K562 (cell line): ENCODE results near the gene SHISAL2A. TPM values are rescaled to one million over a fixed set of nuclear protein-coding genes. Genes with fewer than 3 reads are reported as not detected.

Experiments
- BRF1 ChIP-seq: IDR thresholded peaks from 3 replicates; pipeline ENCODE4 v1.6.1; 2011; ENCODE audit warnings: borderline replicate concordance, mild to moderate bottlenecking; ENCODE audit not compliant: insufficient read length; ENCODE audit errors: extremely low read depth
- CBX3 ChIP-seq, 2 experiments: IDR thresholded peaks; 1 replicate in 1 of 2; 2 replicates in 1 of 2; pipeline ENCODE4 v1.6.1; 2012; ENCODE audit warnings: inconsistent platforms in 2 of 2, low read length in 2 of 2, borderline replicate concordance in 1 of 2, control low read depth in 1 of 2
- EP300 ChIP-seq: IDR thresholded peaks from 2 replicates; pipeline ENCODE4 v1.6.1; 2012; ENCODE audit warnings: low read length, improper control_type of control experiment
- FOS ChIP-seq: IDR thresholded peaks from 3 replicates; pipeline ENCODE4 v1.6.1; 2011; ENCODE audit not compliant: insufficient read length; ENCODE audit errors: extremely low read depth
- HSF4 ChIP-seq: fragments of 250-450 bp; sonication (Bioruptor Pico); IDR thresholded peaks from 2 replicates; pipeline ENCODE4 v2.1.2; 2022; ENCODE audit warnings: mild to moderate bottlenecking, moderate library complexity, borderline replicate concordance
- MAFG ChIP-seq: fragments of 450-650 bp; conservative IDR thresholded peaks from 2 replicates; pipeline ENCODE4 v1.6.1; 2016; ENCODE audit warnings: missing genetic modification characterization, missing compliant biosample characterization
- MEIS2 ChIP-seq: fragments of 450-650 bp; IDR thresholded peaks from 2 replicates; pipeline ENCODE4 v1.6.1; 2014; ENCODE audit warnings: mild to moderate bottlenecking; ENCODE audit not compliant: partially characterized antibody
- NCOA1 ChIP-seq: fragments of 450-650 bp; IDR thresholded peaks from 2 replicates; pipeline ENCODE4 v1.6.1; 2016; ENCODE audit warnings: low read depth
- NELFE ChIP-seq: IDR thresholded peaks from 2 replicates; pipeline ENCODE4 v1.6.1; 2011; ENCODE audit warnings: mild to moderate bottlenecking; ENCODE audit not compliant: insufficient read depth, insufficient read length
- OTX1 ChIP-seq: fragments of 450-650 bp; formaldehyde crosslinking; IDR thresholded peaks from 2 replicates; pipeline ENCODE4 v1.4.0; 2022; ENCODE audit warnings: mild to moderate bottlenecking
- RBM25 ChIP-seq: fragments of 200-400 bp; formaldehyde crosslinking; IDR thresholded peaks from 2 replicates; pipeline ENCODE4 v1.6.1; 2018; ENCODE audit warnings: low read length, low read depth, moderate library complexity; ENCODE audit not compliant: severe bottlenecking
- SLC30A9 ChIP-seq: fragments of 250-450 bp; sonication (Bioruptor Pico); IDR thresholded peaks from 2 replicates; pipeline ENCODE4 v1.8.0; 2022; ENCODE audit warnings: mild to moderate bottlenecking, moderate library complexity
- TEAD2 ChIP-seq: fragments of 450-650 bp; IDR thresholded peaks from 2 replicates; pipeline ENCODE4 v1.6.1; 2016; ENCODE audit warnings: missing genetic modification characterization, control low read depth, missing compliant biosample characterization
- THRAP3 ChIP-seq: fragments of 450-650 bp; IDR thresholded peaks from 2 replicates; pipeline ENCODE4 v1.6.1; 2016; ENCODE audit warnings: mild to moderate bottlenecking, inconsistent platforms, borderline replicate concordance
- TRIM24 ChIP-seq, 2 experiments: fragments of 450-650 bp; IDR thresholded peaks; 2 replicates each; pipeline ENCODE4 v1.6.1; 2016
- ZNF263 ChIP-seq: sonication (generic); formaldehyde crosslinking; IDR thresholded peaks from 2 replicates; pipeline ENCODE4 v1.8.0; 2022; ENCODE audit warnings: mild to moderate bottlenecking, missing genetic modification reagents, borderline replicate concordance
- ZNF408 ChIP-seq: fragments of 250-450 bp; sonication (Bioruptor Pico); IDR thresholded peaks from 2 replicates; pipeline ENCODE4 v1.4.0; 2020; ENCODE audit warnings: low read depth, mild to moderate bottlenecking, moderate library complexity
- polyA plus RNA-seq, 8 experiments: library from polyadenylated mRNA; depleted of rRNA in 4 of 8; stranded (reverse) in 5 of 8; unstranded in 3 of 8; fragments of >200 nt; fragmentation: Nextera tagmentation in 2 of 8; fragmentation: Illumina TruSeq in 1 of 8; extraction: Ambion mirVana in 2 of 8; extraction: Trizol in 1 of 8; gene quantifications; 2 replicates each; pipeline versions ENCODE4 v1.2.1 to v1.2.3, GENCODE V29; 2011 to 2014; ENCODE audit warnings: inconsistent platforms in 1 of 8, missing spikeins in 1 of 8
- total RNA-seq, 7 experiments: library from RNA; depleted of rRNA in 6 of 7; stranded (reverse); fragments of >200 nt in 6 of 7; fragmentation: Illumina TruSeq in 2 of 7; extraction: Trizol in 2 of 7; gene quantifications; 2 replicates each; pipeline versions ENCODE4 v1.2.1 to v1.2.3, GENCODE V29; 2011 to 2021; ENCODE audit warnings: low replicate concordance in 1 of 7
- TF ChIP-seq, protein P1 (sequence below): fragments of 250-450 bp; sonication (Bioruptor Pico); IDR thresholded peaks from 2 replicates; pipeline ENCODE4 v1.9.0; 2021; ENCODE audit warnings: mild to moderate bottlenecking
- TF ChIP-seq, protein P2 (sequence below): sonication (generic); formaldehyde crosslinking; IDR thresholded peaks from 2 replicates; pipeline ENCODE4 v1.8.0; 2022; ENCODE audit warnings: missing genetic modification reagents, mild to moderate bottlenecking, moderate library complexity, borderline replicate concordance
- TF ChIP-seq, protein P3 (sequence below): fragments of 250-450 bp; sonication (Bioruptor Pico); IDR thresholded peaks from 2 replicates; pipeline ENCODE4 v1.8.0; 2022; ENCODE audit warnings: inconsistent platforms, mild to moderate bottlenecking, moderate library complexity, borderline replicate concordance
- TF ChIP-seq, protein P4 (sequence below), 2 experiments: fragments of 450-650 bp; IDR thresholded peaks; 2 replicates each; pipeline ENCODE4 v1.6.1; 2018; ENCODE audit warnings: mild to moderate bottlenecking in 2 of 2, low read depth in 1 of 2; ENCODE audit not compliant: partially characterized antibody in 2 of 2

SHISAL2A gene
- total and polyA plus RNA-seq, 9 of the 15 experiments (the other 6 are each of a cell fraction or from before 2014, with no cell fraction given): 0.11 TPM; not detected in 8

DNA sequence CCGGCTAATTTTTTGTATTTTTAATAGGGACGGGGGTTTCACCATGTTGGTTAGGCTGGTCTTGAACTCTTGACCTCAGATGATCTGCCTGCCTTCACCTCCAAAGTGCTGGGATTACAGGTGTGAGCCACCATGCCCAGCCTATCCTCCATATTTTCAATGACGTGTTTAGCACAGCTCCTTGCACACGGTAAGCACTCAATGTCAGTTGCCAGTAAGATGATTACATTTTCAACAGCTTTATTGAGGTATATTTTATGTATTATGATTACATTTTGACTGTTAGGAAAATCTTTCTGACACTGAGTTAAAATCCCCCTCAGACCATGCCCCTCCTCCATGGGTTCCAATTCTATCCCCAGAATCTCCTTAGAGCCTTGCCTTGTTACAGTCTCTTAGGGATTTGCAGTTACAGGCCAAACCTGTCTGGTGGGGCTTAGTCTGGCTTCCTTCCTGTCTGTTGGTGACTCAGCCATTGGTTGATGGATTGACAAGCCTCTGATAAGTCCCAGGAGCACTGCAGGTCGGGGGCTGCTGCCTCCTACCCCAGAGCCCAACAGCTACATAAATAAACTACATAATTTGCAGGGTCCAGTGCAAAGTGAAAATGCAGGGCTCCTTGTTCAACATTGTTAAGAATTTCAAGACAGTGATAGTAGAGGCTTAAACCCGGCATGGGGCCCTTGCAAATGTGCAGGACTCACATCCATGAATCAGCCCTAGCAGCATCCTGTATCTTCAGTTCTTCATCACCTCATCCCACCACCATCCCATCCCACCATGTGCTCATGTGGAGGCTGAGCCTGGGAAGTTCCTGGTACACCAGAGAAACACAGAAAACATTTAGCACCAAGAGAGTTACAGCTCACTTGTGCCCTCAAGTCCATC is 41.8 kb downstream of the SHISAL2A start (continued):
- TF ChIP-seq EP300: peak; percentile 91
- peak in 1 of 2 experiments; percentile 66; a peak in 1 of 4 replicates for TF ChIP-seq TRIM24 (IDR thresholded peaks at IDR 0.05)
- TF ChIP-seq, protein P1, sequence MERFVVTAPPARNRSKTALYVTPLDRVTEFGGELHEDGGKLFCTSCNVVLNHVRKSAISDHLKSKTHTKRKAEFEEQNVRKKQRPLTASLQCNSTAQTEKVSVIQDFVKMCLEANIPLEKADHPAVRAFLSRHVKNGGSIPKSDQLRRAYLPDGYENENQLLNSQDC (CRISPR knock-in tag): no peak
- no peak for TF ChIP-seq HSF4 (CRISPR knock-in tag)
- 0 out of 2 replicates have a peak, but pooled peaks have one; percentile 16 for TF ChIP-seq MAFG (tag)
- TF ChIP-seq BRF1: no peak
- peak; percentile 96 for TF ChIP-seq MEIS2
- TF ChIP-seq, protein P2, sequence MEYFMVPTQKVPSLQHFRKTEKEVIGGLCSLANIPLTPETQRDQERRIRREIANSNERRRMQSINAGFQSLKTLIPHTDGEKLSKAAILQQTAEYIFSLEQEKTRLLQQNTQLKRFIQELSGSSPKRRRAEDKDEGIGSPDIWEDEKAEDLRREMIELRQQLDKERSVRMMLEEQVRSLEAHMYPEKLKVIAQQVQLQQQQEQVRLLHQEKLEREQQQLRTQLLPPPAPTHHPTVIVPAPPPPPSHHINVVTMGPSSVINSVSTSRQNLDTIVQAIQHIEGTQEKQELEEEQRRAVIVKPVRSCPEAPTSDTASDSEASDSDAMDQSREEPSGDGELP (CRISPR knock-in tag): no peak
- TF ChIP-seq FOS: peak; percentile 28
- TF ChIP-seq TEAD2 (tag): no peak
- peak; percentile 51; the same call in 1 of the 2 replicates for TF ChIP-seq ZNF263 (CRISPR knock-in tag)
- TF ChIP-seq THRAP3: no peak
- no peak for TF ChIP-seq NELFE
- TF ChIP-seq, protein P3, sequence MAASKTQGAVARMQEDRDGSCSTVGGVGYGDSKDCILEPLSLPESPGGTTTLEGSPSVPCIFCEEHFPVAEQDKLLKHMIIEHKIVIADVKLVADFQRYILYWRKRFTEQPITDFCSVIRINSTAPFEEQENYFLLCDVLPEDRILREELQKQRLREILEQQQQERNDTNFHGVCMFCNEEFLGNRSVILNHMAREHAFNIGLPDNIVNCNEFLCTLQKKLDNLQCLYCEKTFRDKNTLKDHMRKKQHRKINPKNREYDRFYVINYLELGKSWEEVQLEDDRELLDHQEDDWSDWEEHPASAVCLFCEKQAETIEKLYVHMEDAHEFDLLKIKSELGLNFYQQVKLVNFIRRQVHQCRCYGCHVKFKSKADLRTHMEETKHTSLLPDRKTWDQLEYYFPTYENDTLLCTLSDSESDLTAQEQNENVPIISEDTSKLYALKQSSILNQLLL (CRISPR knock-in tag): no peak
- TF ChIP-seq, protein P4, sequence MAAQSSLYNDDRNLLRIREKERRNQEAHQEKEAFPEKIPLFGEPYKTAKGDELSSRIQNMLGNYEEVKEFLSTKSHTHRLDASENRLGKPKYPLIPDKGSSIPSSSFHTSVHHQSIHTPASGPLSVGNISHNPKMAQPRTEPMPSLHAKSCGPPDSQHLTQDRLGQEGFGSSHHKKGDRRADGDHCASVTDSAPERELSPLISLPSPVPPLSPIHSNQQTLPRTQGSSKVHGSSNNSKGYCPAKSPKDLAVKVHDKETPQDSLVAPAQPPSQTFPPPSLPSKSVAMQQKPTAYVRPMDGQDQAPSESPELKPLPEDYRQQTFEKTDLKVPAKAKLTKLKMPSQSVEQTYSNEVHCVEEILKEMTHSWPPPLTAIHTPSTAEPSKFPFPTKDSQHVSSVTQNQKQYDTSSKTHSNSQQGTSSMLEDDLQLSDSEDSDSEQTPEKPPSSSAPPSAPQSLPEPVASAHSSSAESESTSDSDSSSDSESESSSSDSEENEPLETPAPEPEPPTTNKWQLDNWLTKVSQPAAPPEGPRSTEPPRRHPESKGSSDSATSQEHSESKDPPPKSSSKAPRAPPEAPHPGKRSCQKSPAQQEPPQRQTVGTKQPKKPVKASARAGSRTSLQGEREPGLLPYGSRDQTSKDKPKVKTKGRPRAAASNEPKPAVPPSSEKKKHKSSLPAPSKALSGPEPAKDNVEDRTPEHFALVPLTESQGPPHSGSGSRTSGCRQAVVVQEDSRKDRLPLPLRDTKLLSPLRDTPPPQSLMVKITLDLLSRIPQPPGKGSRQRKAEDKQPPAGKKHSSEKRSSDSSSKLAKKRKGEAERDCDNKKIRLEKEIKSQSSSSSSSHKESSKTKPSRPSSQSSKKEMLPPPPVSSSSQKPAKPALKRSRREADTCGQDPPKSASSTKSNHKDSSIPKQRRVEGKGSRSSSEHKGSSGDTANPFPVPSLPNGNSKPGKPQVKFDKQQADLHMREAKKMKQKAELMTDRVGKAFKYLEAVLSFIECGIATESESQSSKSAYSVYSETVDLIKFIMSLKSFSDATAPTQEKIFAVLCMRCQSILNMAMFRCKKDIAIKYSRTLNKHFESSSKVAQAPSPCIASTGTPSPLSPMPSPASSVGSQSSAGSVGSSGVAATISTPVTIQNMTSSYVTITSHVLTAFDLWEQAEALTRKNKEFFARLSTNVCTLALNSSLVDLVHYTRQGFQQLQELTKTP (IDR thresholded peaks at IDR 0.05; ENCODE audit: low read depth in 1 of 2, partially characterized antibody in 2 of 2): peak in 1 of 2 experiments; percentile 56
- TF ChIP-seq RBM25: no peak
- TF ChIP-seq SLC30A9 (CRISPR knock-in tag): no peak
- TF ChIP-seq ZNF408 (CRISPR knock-in tag): no peak
- no peak for TF ChIP-seq OTX1 (CRISPR knock-in tag)
- TF ChIP-seq CBX3 (IDR thresholded peaks at IDR 0.05; ENCODE audit: borderline replicate concordance in 1 of 2, low read length in 2 of 2): no peak
- 0 out of 2 replicates have a peak, but pooled peaks have one; percentile 18 for TF ChIP-seq NCOA1
